Measurements from ENCODE around the gene REEP2.
A peak's percentile ranks its signal among the peaks of the same experiment; 100 is the strongest.
"Not testable (repeated sequence)": the region's sequence is repeated elsewhere in the genome, so short reads cannot be mapped to it uniquely, and the experiment has no call there.

The REEP2 gene, protein sequence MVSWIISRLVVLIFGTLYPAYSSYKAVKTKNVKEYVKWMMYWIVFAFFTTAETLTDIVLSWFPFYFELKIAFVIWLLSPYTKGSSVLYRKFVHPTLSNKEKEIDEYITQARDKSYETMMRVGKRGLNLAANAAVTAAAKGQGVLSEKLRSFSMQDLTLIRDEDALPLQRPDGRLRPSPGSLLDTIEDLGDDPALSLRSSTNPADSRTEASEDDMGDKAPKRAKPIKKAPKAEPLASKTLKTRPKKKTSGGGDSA

GRCh38 chr5:138438724-138439476 lies at the start of gene REEP2:
TSS of gene REEP2 (plus strand) at chr5:138439057. CDS start at chr5:138439209, 152 bp downstream.
- peak; percentile 76 for DNase-seq (ENCODE audit: insufficient read length, low spot score)
- no peak for FAIRE-seq

GRCh38 chr5:138389332-138389731 lies 49.5 kb upstream of the REEP2 start:
- DNase-seq (ENCODE audit: insufficient read length, low spot score) (no peak), FAIRE-seq (no peak)
- no peak for TF ChIP-seq POLR2A (IDR thresholded peaks at IDR 0.05; ENCODE audit: low read depth, low read length)

More at GRCh38 chr5:138438724-138439476, at the start of gene REEP2:
- peak; percentile 23; the same call in 1 of the 2 replicates for TF ChIP-seq POLR2A (IDR thresholded peaks at IDR 0.05; ENCODE audit: low read depth, low read length)

- DNase-seq (ENCODE audit: insufficient read length, low spot score); FAIRE-seq: not testable (repeated sequence)
Measured at GRCh38 chr5:138389911-138390310, 48.9 kb upstream of the REEP2 start.

- FAIRE-seq (no peak), DNase-seq (ENCODE audit: insufficient read length, low spot score) (no peak)
- no peak for TF ChIP-seq POLR2A (IDR thresholded peaks at IDR 0.05; ENCODE audit: low read depth, low read length)
Measured at GRCh38 chr5:138391859-138392386, 46.9 kb upstream of the REEP2 start.

DNA sequence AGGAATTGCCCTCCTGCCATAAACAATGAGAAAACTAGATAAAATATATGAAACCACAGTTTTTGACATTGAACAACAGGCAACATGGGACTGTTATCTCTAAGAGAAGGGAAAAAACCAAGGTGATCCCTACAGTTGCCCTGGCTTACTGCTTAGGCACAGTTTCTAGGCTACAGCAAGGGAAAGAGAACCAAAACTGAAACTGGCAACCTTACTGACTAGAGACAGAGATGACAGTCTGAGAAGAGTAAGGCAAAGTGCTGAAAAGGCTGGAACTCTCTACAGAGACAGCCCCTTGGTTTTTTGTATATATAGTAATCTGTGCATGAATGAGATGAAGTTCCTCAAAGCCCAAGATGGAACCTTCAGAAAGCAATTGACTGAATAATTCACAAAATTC lies 36.2 kb upstream of the REEP2 start:
- FAIRE-seq (no peak), DNase-seq (ENCODE audit: insufficient read length, low spot score) (no peak)
- TF ChIP-seq POLR2A (IDR thresholded peaks at IDR 0.05; ENCODE audit: low read depth, low read length), result no peak

GRCh38 chr5:138408023-138408422 lies 30.8 kb upstream of the REEP2 start:
- DNase-seq (ENCODE audit: insufficient read length, low spot score) (no peak), FAIRE-seq (no peak)
- no peak for TF ChIP-seq POLR2A (IDR thresholded peaks at IDR 0.05; ENCODE audit: low read depth, low read length)

- DNase-seq (ENCODE audit: insufficient read length, low spot score); FAIRE-seq: not testable (repeated sequence)
Measured at GRCh38 chr5:138410996-138411640, 27.7 kb upstream of the REEP2 start.

DNA sequence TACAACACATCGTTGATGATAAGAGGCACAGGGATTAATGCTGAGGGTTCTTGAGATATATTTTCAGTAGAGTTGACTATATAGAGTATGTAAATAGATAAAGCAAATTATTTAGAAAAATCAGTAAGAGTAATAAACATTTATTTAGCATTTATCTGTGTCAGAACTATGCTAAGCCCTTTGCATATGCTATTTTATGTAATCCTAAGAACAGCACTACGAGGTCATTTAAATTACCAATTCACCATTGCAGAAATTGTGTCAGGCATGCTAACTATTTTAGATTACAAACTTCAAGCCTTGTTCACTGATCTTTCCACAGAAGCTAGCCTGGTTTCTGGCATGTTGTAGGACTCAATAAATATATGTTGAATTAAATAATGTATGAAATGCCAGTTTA lies 20.4 kb upstream of the REEP2 start:
- TF ChIP-seq POLR2A (IDR thresholded peaks at IDR 0.05; ENCODE audit: low read depth, low read length), result no peak
- FAIRE-seq (no peak), DNase-seq (ENCODE audit: insufficient read length, low spot score) (no peak)

GRCh38 chr5:138425079-138425478 lies 13.8 kb upstream of the REEP2 start:
- FAIRE-seq (no peak), DNase-seq (ENCODE audit: insufficient read length, low spot score) (no peak)
- no peak for TF ChIP-seq POLR2A (IDR thresholded peaks at IDR 0.05; ENCODE audit: low read depth, low read length)

GRCh38 chr5:138435943-138436342 lies 2.9 kb upstream of the REEP2 start:
- DNase-seq (ENCODE audit: insufficient read length, low spot score) (no peak), FAIRE-seq (no peak)
- TF ChIP-seq POLR2A (IDR thresholded peaks at IDR 0.05; ENCODE audit: low read depth, low read length), result no peak

DNA sequence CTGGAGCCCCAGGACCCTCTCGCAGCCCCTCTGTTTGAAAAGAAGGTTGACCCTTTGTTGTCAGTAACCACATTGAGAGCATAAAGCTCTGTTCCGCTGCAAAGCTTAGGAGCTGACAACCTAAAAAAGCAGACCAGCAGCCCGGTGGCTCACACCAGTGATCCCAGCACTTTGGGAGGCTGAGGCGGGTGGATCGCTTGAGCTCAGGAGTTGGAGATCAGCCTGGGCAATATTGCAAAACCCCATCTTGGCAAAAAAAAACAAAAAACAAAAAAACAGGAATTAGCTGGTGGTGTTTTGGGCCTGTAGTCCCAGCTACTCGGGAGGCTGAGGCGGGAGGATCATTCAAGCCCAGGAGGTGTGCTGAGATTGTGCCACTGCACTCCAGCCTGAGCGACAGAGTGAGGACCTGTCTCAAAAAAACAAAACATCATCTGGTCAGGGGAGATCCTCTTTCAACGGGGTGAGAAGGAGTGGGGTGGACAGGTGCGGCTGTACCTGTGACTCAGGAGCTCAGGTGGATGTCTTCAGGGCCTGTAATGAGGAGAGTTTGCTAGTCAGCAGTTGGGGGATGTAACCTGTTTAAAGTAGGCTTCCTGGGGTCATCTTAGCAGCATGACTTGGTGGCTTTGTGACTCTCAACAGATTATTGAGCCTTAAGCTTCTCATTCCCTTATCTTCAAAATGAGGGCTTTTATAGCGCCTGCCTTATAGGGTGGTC lies 694 bp upstream of the REEP2 start:
- FAIRE-seq (no peak), DNase-seq (ENCODE audit: insufficient read length, low spot score) (no peak)
- TF ChIP-seq POLR2A (IDR thresholded peaks at IDR 0.05; ENCODE audit: low read depth, low read length), result no peak

GRCh38 chr5:138439477-138440158 lies 761 bp downstream of the REEP2 start:
- FAIRE-seq (no peak), DNase-seq (ENCODE audit: insufficient read length, low spot score) (no peak)
- TF ChIP-seq POLR2A (IDR thresholded peaks at IDR 0.05; ENCODE audit: low read depth, low read length), result no peak
